Thyroid gland (tissue), 4 donors: ENCODE measurements around the gene SUPT5H.

Source experiments
- POLR2A ChIP-seq, 2 donors: fragments of 450-650 bp; IDR thresholded peaks; one replicate each; pipeline ENCODE4 v1.6.1; 2017; ENCODE audit warnings: antibody characterized with exemption in 2 of 2, mild to moderate bottlenecking in 2 of 2, moderate library complexity in 1 of 2
- TF ChIP-seq, protein P1 (sequence below), 6 experiments: fragments of 200-600 bp in 3 of 6; fragments of 450-650 bp in 3 of 6; sonication (generic) in 3 of 6; IDR thresholded peaks; one replicate each; pipeline ENCODE4 v1.5.1; 2016 to 2019; ENCODE audit warnings: antibody characterized with exemption in 6 of 6, mild to moderate bottlenecking in 2 of 6, inconsistent platforms in 1 of 6, moderate library complexity in 1 of 6

DNA sequence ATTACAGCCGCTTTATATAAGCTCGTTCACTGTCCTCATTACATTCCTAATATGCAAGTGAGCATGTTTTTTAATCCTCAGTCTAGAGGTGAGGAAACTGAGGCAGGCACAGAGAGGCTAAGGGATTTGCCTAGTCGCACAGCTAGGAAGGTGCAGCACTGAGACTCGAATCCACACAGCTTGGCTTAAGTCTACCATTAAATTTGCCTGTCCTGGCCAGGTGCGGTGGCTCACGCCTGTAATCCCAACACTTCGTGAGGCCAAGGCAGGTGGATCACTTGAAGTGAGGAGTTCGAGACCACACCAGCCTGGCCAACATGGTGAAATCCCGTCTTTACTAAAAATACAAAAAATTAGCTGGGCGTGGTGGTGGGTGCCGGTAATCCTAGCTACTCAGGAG is 17.7 kb upstream of the SUPT5H start:
- no peak for TF ChIP-seq POLR2A (IDR thresholded peaks at IDR 0.05)
- TF ChIP-seq, protein P1, sequence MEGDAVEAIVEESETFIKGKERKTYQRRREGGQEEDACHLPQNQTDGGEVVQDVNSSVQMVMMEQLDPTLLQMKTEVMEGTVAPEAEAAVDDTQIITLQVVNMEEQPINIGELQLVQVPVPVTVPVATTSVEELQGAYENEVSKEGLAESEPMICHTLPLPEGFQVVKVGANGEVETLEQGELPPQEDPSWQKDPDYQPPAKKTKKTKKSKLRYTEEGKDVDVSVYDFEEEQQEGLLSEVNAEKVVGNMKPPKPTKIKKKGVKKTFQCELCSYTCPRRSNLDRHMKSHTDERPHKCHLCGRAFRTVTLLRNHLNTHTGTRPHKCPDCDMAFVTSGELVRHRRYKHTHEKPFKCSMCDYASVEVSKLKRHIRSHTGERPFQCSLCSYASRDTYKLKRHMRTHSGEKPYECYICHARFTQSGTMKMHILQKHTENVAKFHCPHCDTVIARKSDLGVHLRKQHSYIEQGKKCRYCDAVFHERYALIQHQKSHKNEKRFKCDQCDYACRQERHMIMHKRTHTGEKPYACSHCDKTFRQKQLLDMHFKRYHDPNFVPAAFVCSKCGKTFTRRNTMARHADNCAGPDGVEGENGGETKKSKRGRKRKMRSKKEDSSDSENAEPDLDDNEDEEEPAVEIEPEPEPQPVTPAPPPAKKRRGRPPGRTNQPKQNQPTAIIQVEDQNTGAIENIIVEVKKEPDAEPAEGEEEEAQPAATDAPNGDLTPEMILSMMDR (IDR thresholded peaks at IDR 0.05): no peak
